Activated naive CD4-positive, alpha-beta T cell treated with anti-CD3 and anti-CD28 coated beads, Interleukin-2, amount 50 U/mL, for 72 hours (primary cell): ENCODE measurements around the gene NOL4L. TPM values are rescaled to one million over a fixed set of nuclear protein-coding genes. Genes with fewer than 3 reads are reported as not detected.
"Not testable (repeated sequence)": the region's sequence is repeated elsewhere in the genome, so short reads cannot be mapped to it uniquely, and the experiment has no call there.

Experiments used
- ATAC-seq, 2 donors: fragments of 150-1000 bp; cut with Tn5 transposase; 2 replicates each; pipeline ENCODE4 v1.10.0; 2021; ENCODE audit warnings: mild to moderate bottlenecking in 2 of 2, moderate library complexity in 2 of 2
- DNase-seq, 2 donors: peaks; one replicate each; pipeline ENCODE4 v3.0.0; 2021 to 2022; ENCODE audit warnings: low spot score in 2 of 2
- H3K27ac Mint-ChIP-seq, 2 donors: one replicate each; pipeline ENCODE4 v1.8.0; 2022; ENCODE audit warnings: mild to moderate bottlenecking in 2 of 2, mixed read lengths in 2 of 2
- H3K36me3 Mint-ChIP-seq, 2 donors: one replicate each; pipeline ENCODE4 v1.8.0; 2022; ENCODE audit warnings: mixed read lengths in 2 of 2
- H3K9me3 Mint-ChIP-seq, 2 donors: one replicate each; pipeline ENCODE4 v1.8.0; 2022; ENCODE audit warnings: mixed read lengths in 2 of 2
- total RNA-seq, 2 donors: library from RNA; stranded (reverse); gene quantifications; one replicate each; pipeline ENCODE4 v1.2.3, GENCODE V29; 2022

Gene NOL4L
- total RNA-seq, 2 donors from 2014 or later = 21.2 to 30.7 TPM

GRCh38 chr20:32427996-32428395, 157.1 kb downstream of the NOL4L start:
- no peak for DNase-seq
- Mint-ChIP-seq H3K9me3 (peaks cover 0 to 4% of the 10 kb centered on the region in 2 donors), H3K36me3 (peaks cover 20 to 29% of the 10 kb centered on the region in 2 donors), H3K27ac (peak overlapping the region; percentile 52 to 82)
- no peak for ATAC-seq

GRCh38 chr20:32421290-32421689, 163.8 kb downstream of the NOL4L start:
- DNase-seq (no peak), ATAC-seq (no peak)
- no peak overlapping the region for H3K27ac Mint-ChIP-seq
- peaks cover 0 to 23% of the 10 kb centered on the region in 2 donors for H3K36me3 Mint-ChIP-seq
- peaks cover 0 to 4% of the 10 kb centered on the region in 2 donors for H3K9me3 Mint-ChIP-seq

- Mint-ChIP-seq H3K27ac (no peak overlapping the region), H3K36me3 (peaks cover 0 to 17% of the 10 kb centered on the region in 2 donors), H3K9me3 (no peaks in the 10 kb centered on the region)
- ATAC-seq = peak; percentile 56 to 60
- no peak for DNase-seq
Measured at GRCh38 chr20:32418376-32418775, 166.8 kb downstream of the NOL4L start.

GRCh38 chr20:32416206-32416605, 168.9 kb downstream of the NOL4L start:
- no peak for ATAC-seq
- Mint-ChIP-seq H3K27ac (no peak overlapping the region), H3K36me3 (peaks cover 0 to 23% of the 10 kb centered on the region in 2 donors), H3K9me3 (no peaks in the 10 kb centered on the region)
- no peak for DNase-seq

- H3K9me3 Mint-ChIP-seq = no peaks in the 10 kb centered on the region
- DNase-seq (no peak), ATAC-seq (no peak)
- H3K36me3 Mint-ChIP-seq = peaks cover 0 to 23% of the 10 kb centered on the region in 2 donors
- H3K27ac Mint-ChIP-seq = peak overlapping the region in 1 of 2 donors; percentile 2
Measured at GRCh38 chr20:32415494-32415893, 169.6 kb downstream of the NOL4L start.

GRCh38 chr20:32411955-32412706, 173.0 kb downstream of the NOL4L start:
- no peaks in the 10 kb centered on the region for H3K9me3 Mint-ChIP-seq
- ATAC-seq (peak in 1 of 2 donors; percentile 24), DNase-seq (no peak)
- peaks cover 0 to 22% of the 10 kb centered on the region in 2 donors for H3K36me3 Mint-ChIP-seq
- H3K27ac Mint-ChIP-seq = no peak overlapping the region

- H3K36me3 Mint-ChIP-seq = peaks cover 6 to 12% of the 10 kb centered on the region in 2 donors
- H3K27ac Mint-ChIP-seq = peak overlapping the region; percentile 18 to 47
- H3K9me3 Mint-ChIP-seq = not testable (repeated sequence)
- DNase-seq = peak; percentile 52 to 61
- peak; percentile 93 to 99 for ATAC-seq
Measured at GRCh38 chr20:32407131-32407750, 177.9 kb downstream of the NOL4L start.

- H3K36me3 Mint-ChIP-seq = peaks cover 6 to 12% of the 10 kb centered on the region in 2 donors
- DNase-seq (no peak), ATAC-seq (peak in 1 of 2 donors; percentile 32)
- H3K9me3 Mint-ChIP-seq = no peaks in the 10 kb centered on the region
- peak overlapping the region in 1 of 2 donors; percentile 47 for H3K27ac Mint-ChIP-seq
Measured at GRCh38 chr20:32406701-32407100, 178.4 kb downstream of the NOL4L start.

GRCh38 chr20:32404017-32404416, 181.1 kb downstream of the NOL4L start:
- H3K9me3 Mint-ChIP-seq = no peaks in the 10 kb centered on the region
- ATAC-seq (no peak), DNase-seq (no peak)
- H3K27ac Mint-ChIP-seq = no peak overlapping the region
- H3K36me3 Mint-ChIP-seq = peaks cover 13 to 36% of the 10 kb centered on the region in 2 donors

GRCh38 chr20:32400476-32400875, 184.7 kb downstream of the NOL4L start:
- H3K9me3 Mint-ChIP-seq = peaks cover 0 to 2% of the 10 kb centered on the region in 2 donors
- peak overlapping the region; percentile 5 to 51 for H3K27ac Mint-ChIP-seq
- no peak for DNase-seq
- H3K36me3 Mint-ChIP-seq = peaks cover 17 to 41% of the 10 kb centered on the region in 2 donors
- ATAC-seq = peak in 1 of 2 donors; percentile 18

- H3K9me3 Mint-ChIP-seq = peaks cover 0 to 4% of the 10 kb centered on the region in 2 donors
Measured at GRCh38 chr20:32397567-32398084, 187.5 kb downstream of the NOL4L start.

GRCh38 chr20:32396646-32397160, 188.4 kb downstream of the NOL4L start:
- ATAC-seq (no peak), DNase-seq (no peak)
- Mint-ChIP-seq H3K9me3 (peaks cover 0 to 4% of the 10 kb centered on the region in 2 donors), H3K27ac (no peak overlapping the region), H3K36me3 (peaks cover 22 to 75% of the 10 kb centered on the region in 2 donors)

More at GRCh38 chr20:32397567-32398084, 187.5 kb downstream of the NOL4L start:
- DNase-seq (no peak), ATAC-seq (no peak)
- Mint-ChIP-seq H3K36me3 (peaks cover 22 to 70% of the 10 kb centered on the region in 2 donors), H3K27ac (no peak overlapping the region)

GRCh38 chr20:32395066-32395465, 190.1 kb downstream of the NOL4L start:
- Mint-ChIP-seq H3K9me3 (peaks cover 0 to 4% of the 10 kb centered on the region in 2 donors), H3K27ac (no peak overlapping the region), H3K36me3 (peaks cover 25 to 71% of the 10 kb centered on the region in 2 donors)
- DNase-seq (no peak), ATAC-seq (no peak)

Other genes starting within 250 kb of the NOL4L start
- gene ASXL1, start 227.0 kb downstream of the NOL4L start, total RNA-seq = 100 to 1,000 TPM; 153 to 195 TPM
- under 1 TPM in 1 of 2 donors, not detected in 1; 0.10 TPM for gene C20orf203, start 88.6 kb upstream of the NOL4L start, total RNA-seq
- gene COMMD7, start 158.1 kb upstream of the NOL4L start, total RNA-seq = 10 to 100 TPM; 20.9 to 35.4 TPM
- gene DNMT3B, start 177.1 kb upstream of the NOL4L start, total RNA-seq = 1 to 10 TPM in 1 of 2 donors, under 1 TPM in 1; 0.84 to 2.2 TPM
- gene MAPRE1, start 234.6 kb upstream of the NOL4L start, total RNA-seq = 100 to 1,000 TPM; 106 to 142 TPM